Measurements from ENCODE around the gene PRKAG1. TPM values are rescaled to one million over a fixed set of nuclear protein-coding genes. Genes with fewer than 3 reads are reported as not detected.

PRKAG1 gene
- total RNA-seq, 1 donor from 2014 or later, result 75.6 TPM

- TF ChIP-seq, protein P1, sequence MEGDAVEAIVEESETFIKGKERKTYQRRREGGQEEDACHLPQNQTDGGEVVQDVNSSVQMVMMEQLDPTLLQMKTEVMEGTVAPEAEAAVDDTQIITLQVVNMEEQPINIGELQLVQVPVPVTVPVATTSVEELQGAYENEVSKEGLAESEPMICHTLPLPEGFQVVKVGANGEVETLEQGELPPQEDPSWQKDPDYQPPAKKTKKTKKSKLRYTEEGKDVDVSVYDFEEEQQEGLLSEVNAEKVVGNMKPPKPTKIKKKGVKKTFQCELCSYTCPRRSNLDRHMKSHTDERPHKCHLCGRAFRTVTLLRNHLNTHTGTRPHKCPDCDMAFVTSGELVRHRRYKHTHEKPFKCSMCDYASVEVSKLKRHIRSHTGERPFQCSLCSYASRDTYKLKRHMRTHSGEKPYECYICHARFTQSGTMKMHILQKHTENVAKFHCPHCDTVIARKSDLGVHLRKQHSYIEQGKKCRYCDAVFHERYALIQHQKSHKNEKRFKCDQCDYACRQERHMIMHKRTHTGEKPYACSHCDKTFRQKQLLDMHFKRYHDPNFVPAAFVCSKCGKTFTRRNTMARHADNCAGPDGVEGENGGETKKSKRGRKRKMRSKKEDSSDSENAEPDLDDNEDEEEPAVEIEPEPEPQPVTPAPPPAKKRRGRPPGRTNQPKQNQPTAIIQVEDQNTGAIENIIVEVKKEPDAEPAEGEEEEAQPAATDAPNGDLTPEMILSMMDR (IDR thresholded peaks at IDR 0.05), result no peak
- Mint-ChIP-seq H3K4me1 (ENCODE audit: unreplicated experiment) (peaks cover 20% of the 10 kb centered on the region), H3K36me3 (ENCODE audit: unreplicated experiment) (peaks cover 26% of the 10 kb centered on the region), H3K27me3 (ENCODE audit: unreplicated experiment) (no peaks in the 10 kb centered on the region), H3K4me3 (ENCODE audit: unreplicated experiment) (no peak overlapping the region), H3K27ac (ENCODE audit: unreplicated experiment) (no peak overlapping the region), H3K9me3 (ENCODE audit: unreplicated experiment) (no peaks in the 10 kb centered on the region)
- no peak for DNase-seq (ENCODE audit: extremely low spot score, unreplicated experiment)
Observed at GRCh38 chr12:49012739-49013138, 5.8 kb downstream of the PRKAG1 start.

- H3K9me3 Mint-ChIP-seq (ENCODE audit: unreplicated experiment), result no peaks in the 10 kb centered on the region
- no peak overlapping the region for H3K27ac Mint-ChIP-seq (ENCODE audit: unreplicated experiment)
- no peak for DNase-seq (ENCODE audit: extremely low spot score, unreplicated experiment)
- no peaks in the 10 kb centered on the region for H3K27me3 Mint-ChIP-seq (ENCODE audit: unreplicated experiment)
- peaks cover 4% of the 10 kb centered on the region for H3K4me1 Mint-ChIP-seq (ENCODE audit: unreplicated experiment)
- H3K4me3 Mint-ChIP-seq (ENCODE audit: unreplicated experiment), result no peak overlapping the region
- peaks cover 34% of the 10 kb centered on the region for H3K36me3 Mint-ChIP-seq (ENCODE audit: unreplicated experiment)
- TF ChIP-seq, protein P1 (IDR thresholded peaks at IDR 0.05), result no peak
Observed at GRCh38 chr12:49010092-49010668, 8.4 kb downstream of the PRKAG1 start.

- H3K9me3 Mint-ChIP-seq (ENCODE audit: unreplicated experiment), result no peaks in the 10 kb centered on the region
- TF ChIP-seq, protein P1 (IDR thresholded peaks at IDR 0.05), result no peak
- no peaks in the 10 kb centered on the region for H3K27me3 Mint-ChIP-seq (ENCODE audit: unreplicated experiment)
- H3K36me3 Mint-ChIP-seq (ENCODE audit: unreplicated experiment), result peaks cover 43% of the 10 kb centered on the region
- H3K4me3 Mint-ChIP-seq (ENCODE audit: unreplicated experiment), result no peak overlapping the region
- H3K4me1 Mint-ChIP-seq (ENCODE audit: unreplicated experiment), result peaks cover 3% of the 10 kb centered on the region
- DNase-seq (ENCODE audit: extremely low spot score, unreplicated experiment), result no peak
- H3K27ac Mint-ChIP-seq (ENCODE audit: unreplicated experiment), result no peak overlapping the region
Observed at GRCh38 chr12:49008943-49009342, 9.6 kb downstream of the PRKAG1 start.

- Mint-ChIP-seq H3K4me3 (ENCODE audit: unreplicated experiment) (no peak overlapping the region), H3K4me1 (ENCODE audit: unreplicated experiment) (peaks cover 28% of the 10 kb centered on the region), H3K9me3 (ENCODE audit: unreplicated experiment) (no peaks in the 10 kb centered on the region), H3K36me3 (ENCODE audit: unreplicated experiment) (peaks cover 31% of the 10 kb centered on the region), H3K27ac (ENCODE audit: unreplicated experiment) (no peak overlapping the region), H3K27me3 (ENCODE audit: unreplicated experiment) (peaks cover 2% of the 10 kb centered on the region)
- DNase-seq (ENCODE audit: extremely low spot score, unreplicated experiment), result no peak
- TF ChIP-seq, protein P1 (IDR thresholded peaks at IDR 0.05), result no peak
Observed at GRCh38 chr12:49000346-49000745, 18.2 kb downstream of the PRKAG1 start.

GRCh38 chr12:48999371-49000131 is 19.0 kb downstream of the PRKAG1 start, which contains the start of gene DDN:
DDN (minus strand) TSS chr12:48999375; CDS start chr12:48999287, 88 bp downstream.
- Mint-ChIP-seq H3K36me3 (ENCODE audit: unreplicated experiment) (peaks cover 24% of the 10 kb centered on the region), H3K27ac (ENCODE audit: unreplicated experiment) (no peak within 1 kb of the TSS), H3K27me3 (ENCODE audit: unreplicated experiment) (peaks cover 2% of the 10 kb centered on the region), H3K9me3 (ENCODE audit: unreplicated experiment) (no peaks in the 10 kb centered on the region), H3K4me1 (ENCODE audit: unreplicated experiment) (peaks cover 31% of the 10 kb centered on the region), H3K4me3 (ENCODE audit: unreplicated experiment) (peak within 1 kb of the TSS; percentile 70)
- TF ChIP-seq, protein P1 (IDR thresholded peaks at IDR 0.05), result no peak
- DNase-seq (ENCODE audit: extremely low spot score, unreplicated experiment), result no peak
